ENCODE measurements around the gene R3HDM4. TPM values are rescaled to one million over a fixed set of nuclear protein-coding genes. Genes with fewer than 3 reads are reported as not detected.

R3HDM4 gene
- total and polyA plus RNA-seq, 9 of the 15 experiments (the other 6 are each of a cell fraction or from before 2014, with no cell fraction given) = 3.2 to 154 (median 59.0) TPM

GRCh38 chr19:960020-960419 is 47.0 kb upstream of the R3HDM4 start:
- ChIA-PET POLR2A (interaction anchor here (0.6 to 1.1 kb wide), 2 partner anchors 17 to 24 kb away, joined by 3 read pairs; partner anchors contain the start of gene WDR18), CTCF (ENCODE audit: low intra/inter-chr PET ratio) (no interaction called here)
- Histone ChIP-seq H3K4me1 (replicated peaks in 1 of 2; ENCODE audit: control insufficient read depth in 2 of 2, insufficient read depth in 2 of 2, low read length in 2 of 2) (peaks cover 55 to 94% of the 10 kb centered on the region in 2 experiments), H2AFZ (ENCODE audit: low read depth, low read length) (no peak overlapping the region), H3K9me3 (replicated peaks; ENCODE audit: control insufficient read depth, insufficient read depth, low read depth, low read length) (peaks cover 3% of the 10 kb centered on the region), H3K9ac (ENCODE audit: insufficient read depth in 1 of 2, low read depth in 2 of 2, low read length in 2 of 2) (peak overlapping the region in 1 of 2 experiments; percentile 87; a peak in 2 of 4 replicates), H3K4me2 (ENCODE audit: insufficient read depth, low read length) (peak overlapping the region; percentile 34; the same call in 1 of the 2 replicates), H3K36me3 (ENCODE audit: control insufficient read depth, insufficient read depth, low read length) (peaks cover 61% of the 10 kb centered on the region; the same call in 2 of the 3 replicates), H4K20me1 (replicated peaks; ENCODE audit: control insufficient read depth, insufficient read depth, low read length) (no peaks in the 10 kb centered on the region), H3K79me2 (ENCODE audit: control insufficient read depth, insufficient read depth, low read length) (peaks cover 66% of the 10 kb centered on the region), H3K4me3 (no peak overlapping the region), H3K27ac (ENCODE audit: extremely low read depth, low read depth, low read length) (peak overlapping the region; percentile 4; the same call in 1 of the 3 replicates), H3K27me3 (ENCODE audit: control insufficient read depth in 2 of 2, insufficient read depth in 2 of 2, low read length in 2 of 2) (no peaks in the 10 kb centered on the region), H3K9me1 (ENCODE audit: control insufficient read depth, insufficient read depth, low read length) (no peaks in the 10 kb centered on the region)
- in situ Hi-C loops (cut with MboI) (no loop called here), intact Hi-C loops (cut with micrococcal nuclease) (no loop called here)
- DNase-seq (ENCODE audit: extremely low read depth in 1 of 4, low spot score in 3 of 4) (no peak), ATAC-seq (no peak), FAIRE-seq (no peak)
- no TSS peak for BruUV-seq (replicated peaks)
- TF ChIP-seq RCOR1 (IDR thresholded peaks at IDR 0.05; ENCODE audit: borderline replicate concordance in 1 of 2, low read depth in 2 of 2, low read length in 2 of 2) (0 out of 4 replicates have a peak, but pooled peaks of 1 of the 2 experiments have one; percentile 6), ZBTB7A (IDR thresholded peaks at IDR 0.05; ENCODE audit: borderline replicate concordance, control insufficient read depth, low read depth, low read length) (peak; percentile 2; the same call in 1 of the 2 replicates), CTCF (IDR thresholded peaks at IDR 0.05 in 2 of 3, conservative IDR thresholded peaks at IDR 0.05 in 1 of 3; ENCODE audit: insufficient read depth in 2 of 3, low read depth in 1 of 3, low read length in 3 of 3) (0 out of 6 replicates have a peak, but pooled peaks of 2 of the 3 experiments have one; percentile 3 to 33), TEAD2 (tag; IDR thresholded peaks at IDR 0.05) (peak; percentile 72), SLC30A9 (CRISPR knock-in tag; IDR thresholded peaks at IDR 0.05) (no peak), PRMT5 (CRISPR knock-in tag; IDR thresholded peaks at IDR 0.05) (no peak), ZNF512 (tag; IDR thresholded peaks at IDR 0.05) (no peak), POLR2B (IDR thresholded peaks at IDR 0.05; ENCODE audit: low read depth, partially characterized antibody) (no peak), TEAD1 (CRISPR knock-in tag; IDR thresholded peaks at IDR 0.05) (peak; percentile 75 to 96), ZNF583 (CRISPR knock-in tag; IDR thresholded peaks at IDR 0.05) (no peak), TEAD4 (IDR thresholded peaks at IDR 0.05; ENCODE audit: low read length) (peak; percentile 77), TEAD4 (CRISPR knock-in tag; IDR thresholded peaks at IDR 0.05; ENCODE audit: borderline replicate concordance) (no peak), HMG20A (CRISPR knock-in tag; conservative IDR thresholded peaks at IDR 0.05) (no peak)
- WGBS (ENCODE audit: insufficient coverage, low coverage, missing lambda C conversion rate) = 69% methylated on average over 11 of the region's 12 CpGs

Measured in K562 (cell line).